ENCODE measurements around the gene RGS2.

GRCh38 chr1:192824511-192824910 is 15.7 kb downstream of the RGS2 start:
- TF ChIP-seq POLR2A (IDR thresholded peaks at IDR 0.05) (no peak), CTCF (IDR thresholded peaks at IDR 0.05) (no peak)

Data from lower leg skin (tissue), 3 donors.